Left ventricle myocardium superior (tissue), 1 donor: ENCODE measurements around the gene CHML. TPM values are rescaled to one million over a fixed set of nuclear protein-coding genes. Genes with fewer than 3 reads are reported as not detected.

Source experiments
- ATAC-seq: fragments of 200-7000 bp; cut with Tn5 transposase; one replicate; pipeline ENCODE4 v1.9.1; 2020; ENCODE audit warnings: mild to moderate bottlenecking, moderate library complexity
- DNase-seq: peaks from one replicate; pipeline ENCODE4 v3.0.0-alpha.2; 2020
- intact Hi-C: fragments of 100-400 bp; cut with micrococcal nuclease; formaldehyde crosslinking; loops from one replicate; pipeline ENCODE4 v1.11.0; 2022
- total RNA-seq: library from RNA; stranded (reverse); fragmentation: NEBNext Ultra II Directional; extraction: Animal tissue kit (Norgen Biotek cat#: 25700); gene quantifications from one replicate; pipeline ENCODE4 v1.2.1, GENCODE V29; 2021
- donor health status: DM: no; HTN: yes; CAD: no; lungs with severe emphysema.

The CHML gene
- total RNA-seq, 1 donor from 2014 or later: 6.0 TPM

GRCh38 chr1:241605146-241605805 is 34.9 kb downstream of the CHML start:
- ATAC-seq (no peak), DNase-seq (no peak)
- intact Hi-C loops: no loop called here

GRCh38 chr1:241603731-241604245 is 36.4 kb downstream of the CHML start:
- DNase-seq (no peak), ATAC-seq (no peak)
- intact Hi-C loops: no loop called here

DNA sequence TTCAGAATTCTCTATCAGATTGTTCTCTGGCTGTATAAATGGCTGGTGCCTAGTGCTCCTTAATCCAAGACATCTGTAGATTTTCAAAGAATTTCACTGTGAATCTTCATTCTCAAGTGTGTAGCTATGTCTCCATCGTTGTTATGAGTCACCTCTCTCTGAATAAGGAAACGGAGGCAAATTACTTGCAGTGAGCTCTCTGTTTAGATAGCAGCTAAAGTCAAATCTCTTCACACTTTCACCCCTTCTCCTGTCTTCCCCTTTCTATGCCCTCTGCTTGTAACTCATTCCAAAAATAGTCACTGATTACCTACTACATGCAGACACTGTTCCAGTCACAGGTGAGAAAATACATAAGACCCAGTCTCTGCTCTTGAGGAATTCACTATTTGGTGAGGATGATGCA is 39.7 kb downstream of the CHML start:
- ATAC-seq: no peak
- intact Hi-C loops: no loop called here
- DNase-seq: no peak

GRCh38 chr1:241598249-241598648 is 41.9 kb downstream of the CHML start:
- no peak for DNase-seq
- no peak for ATAC-seq
- intact Hi-C loops: no loop called here

- intact Hi-C loops: no loop called here
- DNase-seq (no peak), ATAC-seq (no peak)
These were observed 43.5 kb downstream of the CHML start for GRCh38 chr1:241596633-241597032.

DNA sequence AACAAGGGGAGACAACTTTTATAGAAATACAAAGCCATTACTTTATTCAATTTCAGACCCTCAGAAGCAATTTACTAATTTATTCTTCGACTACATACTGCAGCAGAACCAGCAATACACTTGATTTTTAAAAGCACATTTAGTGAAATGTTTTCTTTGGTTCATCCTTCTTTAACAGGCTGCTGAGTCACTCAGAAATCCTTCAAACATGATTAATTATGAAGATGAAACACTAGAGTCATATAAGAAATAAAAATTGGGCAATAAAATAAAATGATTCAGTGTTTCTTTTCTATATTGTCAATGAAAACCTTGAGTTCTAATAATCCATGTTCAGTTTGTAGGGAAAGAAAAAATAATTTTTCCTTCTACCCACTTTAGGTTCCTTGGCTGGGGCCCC is 47.0 kb downstream of the CHML start:
- ATAC-seq: no peak
- no peak for DNase-seq
- intact Hi-C loops: no loop called here

GRCh38 chr1:241592273-241592958 is 47.8 kb downstream of the CHML start:
- no peak for DNase-seq
- intact Hi-C loops: no loop called here
- no peak for ATAC-seq

- ATAC-seq (no peak), DNase-seq (no peak)
- intact Hi-C loops: no loop called here
These were observed 48.4 kb downstream of the CHML start for GRCh38 chr1:241591736-241592135.

DNA sequence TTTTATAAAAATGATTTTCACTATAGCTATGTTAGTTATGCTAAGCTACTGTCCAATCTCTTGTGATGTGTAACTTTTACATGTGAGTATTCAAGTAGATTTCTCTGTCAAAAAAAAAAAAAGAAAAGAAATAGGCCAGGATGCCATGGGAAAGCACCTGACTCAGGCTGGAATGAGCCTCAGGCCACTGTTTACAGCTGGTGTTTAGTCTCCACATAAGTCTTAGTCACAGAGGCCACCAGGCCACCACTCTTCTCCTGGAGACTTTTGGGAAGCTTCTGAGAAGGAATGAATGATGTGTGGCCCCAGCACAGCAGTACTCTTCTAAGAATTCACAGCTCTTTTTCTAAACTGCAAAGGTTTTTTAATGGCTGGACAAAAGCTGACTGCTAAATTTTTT is 48.9 kb downstream of the CHML start:
- DNase-seq (no peak), ATAC-seq (no peak)
- intact Hi-C loops: no loop called here

DNA sequence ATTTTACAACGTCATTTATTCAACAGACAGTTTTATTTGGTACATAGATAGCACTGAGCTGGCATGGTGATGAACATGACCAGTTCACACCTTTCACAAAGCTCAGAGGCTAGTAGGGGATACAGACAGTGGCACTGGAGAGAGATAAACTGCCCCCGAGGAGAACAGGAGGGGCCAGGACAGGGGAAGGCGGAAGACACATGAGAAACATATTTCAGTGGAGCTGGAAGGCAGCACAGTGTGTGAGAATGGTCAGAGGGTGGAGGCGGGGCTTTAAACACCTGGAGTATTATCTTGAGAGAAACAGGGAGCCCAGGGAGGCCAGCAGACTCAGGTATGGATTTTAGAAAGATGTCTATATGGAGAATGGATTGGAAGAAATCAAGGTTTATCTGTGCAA is 49.5 kb downstream of the CHML start:
- intact Hi-C loops: no loop called here
- ATAC-seq (no peak), DNase-seq (no peak)

Other genes with a start within 250 kb of the CHML start
- 242 TPM for gene FH, start 120.6 kb downstream of the CHML start, total RNA-seq
- 0.22 TPM for gene KMO, start 108.0 kb downstream of the CHML start, total RNA-seq
- gene OPN3, start within 50 bp of the CHML start, total RNA-seq: 4.3 TPM
- gene WDR64, start 11.9 kb upstream of the CHML start, total RNA-seq: not detected
- 0.35 TPM for gene EXO1, start 207.8 kb upstream of the CHML start, total RNA-seq